LNCAP (cell line): Measurements from ENCODE around the gene AUH.

Experiments used
- TF ChIP-seq, protein P1 (sequence below): fragments of 450-650 bp; IDR thresholded peaks from 2 replicates; pipeline ENCODE4 v1.5.1; 2017; ENCODE audit warnings: mild to moderate bottlenecking

The AUH gene

DNA sequence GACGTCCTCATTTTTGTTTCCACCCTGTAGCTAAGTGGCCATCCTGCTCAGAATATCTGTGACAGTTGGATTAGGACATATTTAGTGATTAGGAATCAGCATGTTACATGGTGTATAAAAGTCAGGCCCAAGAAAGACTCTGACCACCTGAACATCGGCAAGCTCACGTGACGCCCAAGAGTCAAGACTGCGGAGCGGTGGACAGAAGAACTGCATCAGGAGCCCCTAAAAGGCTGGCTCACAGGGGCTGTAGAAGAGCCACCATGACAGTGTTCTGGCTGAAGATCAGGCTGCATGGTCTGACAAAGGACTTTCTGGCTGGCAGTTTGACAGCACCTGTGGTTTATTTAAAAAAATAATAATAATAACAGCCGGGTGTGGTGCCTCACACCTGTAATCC is 185.3 kb downstream of the AUH start:
- TF ChIP-seq, protein P1, sequence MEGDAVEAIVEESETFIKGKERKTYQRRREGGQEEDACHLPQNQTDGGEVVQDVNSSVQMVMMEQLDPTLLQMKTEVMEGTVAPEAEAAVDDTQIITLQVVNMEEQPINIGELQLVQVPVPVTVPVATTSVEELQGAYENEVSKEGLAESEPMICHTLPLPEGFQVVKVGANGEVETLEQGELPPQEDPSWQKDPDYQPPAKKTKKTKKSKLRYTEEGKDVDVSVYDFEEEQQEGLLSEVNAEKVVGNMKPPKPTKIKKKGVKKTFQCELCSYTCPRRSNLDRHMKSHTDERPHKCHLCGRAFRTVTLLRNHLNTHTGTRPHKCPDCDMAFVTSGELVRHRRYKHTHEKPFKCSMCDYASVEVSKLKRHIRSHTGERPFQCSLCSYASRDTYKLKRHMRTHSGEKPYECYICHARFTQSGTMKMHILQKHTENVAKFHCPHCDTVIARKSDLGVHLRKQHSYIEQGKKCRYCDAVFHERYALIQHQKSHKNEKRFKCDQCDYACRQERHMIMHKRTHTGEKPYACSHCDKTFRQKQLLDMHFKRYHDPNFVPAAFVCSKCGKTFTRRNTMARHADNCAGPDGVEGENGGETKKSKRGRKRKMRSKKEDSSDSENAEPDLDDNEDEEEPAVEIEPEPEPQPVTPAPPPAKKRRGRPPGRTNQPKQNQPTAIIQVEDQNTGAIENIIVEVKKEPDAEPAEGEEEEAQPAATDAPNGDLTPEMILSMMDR = no peak

GRCh38 chr9:91174772-91175171 is 186.9 kb downstream of the AUH start:
- TF ChIP-seq, protein P1 = no peak

- TF ChIP-seq, protein P1 = no peak
Measured at GRCh38 chr9:91172329-91172728, 189.4 kb downstream of the AUH start.

DNA sequence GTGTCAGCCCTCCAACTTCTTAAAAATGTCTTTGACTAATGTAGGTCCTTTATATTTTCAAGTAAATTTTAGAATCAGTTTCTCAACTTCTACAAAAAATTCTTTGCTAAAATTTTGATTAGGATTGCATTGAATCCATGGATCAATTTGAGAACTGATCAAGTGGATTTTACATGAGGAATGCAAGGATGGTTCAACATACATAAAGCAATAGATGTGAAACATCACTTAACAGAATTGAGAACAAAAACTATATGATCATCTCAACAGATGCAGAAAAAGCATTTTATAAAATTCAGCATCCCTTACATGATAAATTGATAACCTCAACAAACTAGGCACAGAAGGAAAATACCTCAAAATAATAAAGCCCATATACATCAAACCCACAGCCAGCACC is 190.8 kb downstream of the AUH start:
- TF ChIP-seq, protein P1 = no peak

DNA sequence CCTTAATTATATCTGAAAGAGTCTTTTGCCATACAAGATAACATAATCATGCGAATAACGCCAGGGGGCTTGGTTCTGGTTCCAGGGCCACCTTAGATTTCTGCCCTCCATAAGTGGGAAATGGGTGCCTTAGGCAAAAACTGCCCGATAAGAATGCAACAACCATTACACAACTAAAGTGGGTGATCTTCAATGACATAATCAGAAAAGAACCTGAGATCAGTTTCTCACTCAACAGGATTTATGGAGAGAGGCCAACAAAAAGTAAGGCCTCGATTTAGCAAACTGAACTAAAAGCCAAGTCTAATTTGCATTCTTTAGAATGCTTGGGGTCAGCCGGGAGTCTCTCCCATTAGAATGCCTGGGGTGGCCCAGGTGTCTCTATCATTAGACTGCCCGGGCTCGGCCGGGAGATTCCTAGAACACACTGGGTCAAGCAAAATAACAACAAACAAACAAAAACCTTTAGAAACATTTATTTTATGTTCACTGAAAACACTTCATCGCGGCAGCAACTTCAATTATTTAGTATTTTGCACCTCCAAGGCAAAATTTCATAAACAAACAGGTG is 194.8 kb downstream of the AUH start:
- TF ChIP-seq, protein P1 = no peak

DNA sequence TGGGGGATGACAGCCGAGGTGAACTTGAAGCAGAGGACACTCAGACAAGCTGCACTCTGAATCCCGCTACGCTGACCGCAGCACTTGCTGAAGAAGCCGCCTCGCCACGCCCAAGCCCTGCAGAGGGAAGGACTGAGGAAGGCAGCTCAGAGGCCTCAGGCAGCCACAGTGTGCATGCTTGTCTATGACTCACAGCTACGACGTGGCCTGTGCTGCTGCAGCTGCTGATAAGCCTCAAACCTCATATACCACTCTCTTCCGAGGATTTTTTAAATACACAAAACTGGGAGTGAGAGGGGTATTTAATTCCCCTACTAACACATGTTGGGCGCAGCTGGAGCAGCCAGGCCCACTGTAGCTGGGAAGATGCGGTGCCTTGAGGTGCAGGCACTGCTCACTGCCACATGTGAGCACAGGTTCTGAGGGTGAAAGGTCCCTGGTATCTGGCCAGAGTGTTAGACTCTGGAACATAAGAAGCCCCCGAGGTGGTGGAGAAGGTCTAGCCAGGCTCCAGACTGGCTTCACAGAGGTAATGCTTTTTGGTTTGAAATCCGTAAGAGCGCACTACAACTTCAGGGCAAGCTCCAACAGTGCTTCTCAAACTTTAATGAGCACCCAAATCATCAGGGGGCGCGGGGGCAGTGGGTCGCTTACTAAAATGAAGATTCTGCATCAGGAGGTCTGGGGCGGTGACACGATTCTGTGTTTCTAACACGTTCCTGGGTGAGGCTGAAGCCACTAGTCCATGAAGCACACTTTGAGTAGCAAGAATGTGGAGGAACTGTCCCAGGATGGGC is 196.8 kb downstream of the AUH start:
- TF ChIP-seq, protein P1 = no peak
